DMS 273 (cell line): ENCODE results near the gene ANKRD13D.
A peak's percentile ranks its signal among the peaks of the same experiment; 100 is the strongest.
"Not testable (repeated sequence)": the region's sequence is repeated elsewhere in the genome, so short reads cannot be mapped to it uniquely, and the experiment has no call there.

ENCODE experiments used
- DNase-seq: peaks from one replicate; lab custom pipeline; 2025; ENCODE audit not compliant: unreplicated experiment; lab: John Stamatoyannopoulos, UW

ANKRD13D gene

GRCh38 chr11:67317205-67317887 is 28.2 kb downstream of the ANKRD13D start:
- DNase-seq, result peak; percentile 98

- no peak for DNase-seq
Observed at GRCh38 chr11:67317888-67318555, 28.9 kb downstream of the ANKRD13D start.

GRCh38 chr11:67318876-67319275 is 29.8 kb downstream of the ANKRD13D start:
- DNase-seq, result not testable (repeated sequence)

GRCh38 chr11:67320011-67320410 is 30.9 kb downstream of the ANKRD13D start:
- no peak for DNase-seq

GRCh38 chr11:67320691-67321090 is 31.6 kb downstream of the ANKRD13D start:
- no peak for DNase-seq

- DNase-seq, result no peak
Observed at GRCh38 chr11:67321313-67321871, 32.3 kb downstream of the ANKRD13D start.

GRCh38 chr11:67322049-67322448 is 32.9 kb downstream of the ANKRD13D start:
- DNase-seq, result no peak

- no peak for DNase-seq
Observed at GRCh38 chr11:67323526-67323925, 34.4 kb downstream of the ANKRD13D start.

- peak; percentile 32 for DNase-seq
Observed at GRCh38 chr11:67332081-67332691, 43.1 kb downstream of the ANKRD13D start.

- no peak for DNase-seq
Observed at GRCh38 chr11:67337257-67337656, 48.2 kb downstream of the ANKRD13D start.

- no peak for DNase-seq
Observed at GRCh38 chr11:67344264-67344663, 55.2 kb downstream of the ANKRD13D start.

- DNase-seq, result no peak
Observed at GRCh38 chr11:67345247-67345919, 56.3 kb downstream of the ANKRD13D start.

- DNase-seq, result peak; percentile 46
Observed at GRCh38 chr11:67345920-67346819, 57.1 kb downstream of the ANKRD13D start.

- peak; percentile 65 for DNase-seq
Observed at GRCh38 chr11:67347964-67348749, 59.1 kb downstream of the ANKRD13D start.

- no peak for DNase-seq
Observed at GRCh38 chr11:67349036-67349435, 59.9 kb downstream of the ANKRD13D start.

- no peak for DNase-seq
Observed at GRCh38 chr11:67349457-67349856, 60.4 kb downstream of the ANKRD13D start.

- DNase-seq, result no peak
Observed at GRCh38 chr11:67349928-67350465, 60.9 kb downstream of the ANKRD13D start.

- DNase-seq, result peak; percentile 64
Observed at GRCh38 chr11:67351275-67352005, 62.3 kb downstream of the ANKRD13D start.
